KMS-11 (cell line): Measurements from ENCODE around the gene AKR7A3.
"Not testable (repeated sequence)": the region's sequence is repeated elsewhere in the genome, so short reads cannot be mapped to it uniquely, and the experiment has no call there.

Experiments
- H2AFZ ChIP-seq: fragments of 200-600 bp; sonication (generic); 2 replicates; pipeline ENCODE4 v1.6.1; 2016; ENCODE audit warnings: antibody characterized with exemption, mixed run types, low read depth
- H3K27ac ChIP-seq: fragments of 200-600 bp; sonication (generic); 2 replicates; pipeline ENCODE4 v1.6.1; 2016; ENCODE audit warnings: mild to moderate bottlenecking, mixed run types
- H3K27me3 ChIP-seq: fragments of 200-600 bp; sonication (generic); 2 replicates; pipeline ENCODE4 v1.6.1; 2017; ENCODE audit warnings: mild to moderate bottlenecking, low read depth, mixed run types, moderate library complexity; ENCODE audit not compliant: insufficient read depth
- H3K36me3 ChIP-seq: fragments of 200-600 bp; sonication (generic); 2 replicates; pipeline ENCODE4 v1.6.1; 2017; ENCODE audit warnings: mild to moderate bottlenecking, mixed run types; ENCODE audit not compliant: insufficient read depth
- H3K4me1 ChIP-seq: fragments of 200-600 bp; sonication (generic); 2 replicates; pipeline ENCODE4 v1.6.1; 2016; ENCODE audit warnings: mild to moderate bottlenecking, low read depth, mixed run types; ENCODE audit not compliant: poor library complexity, severe bottlenecking
- H3K4me2 ChIP-seq: fragments of 200-600 bp; sonication (generic); 2 replicates; pipeline ENCODE4 v1.7.0; 2016; ENCODE audit warnings: mild to moderate bottlenecking, mixed run types
- H3K4me3 ChIP-seq: fragments of 200-600 bp; sonication (generic); IDR thresholded peaks from 2 replicates; pipeline ENCODE4 v1.6.1; 2017; ENCODE audit warnings: low read depth, low read length, mixed read lengths; ENCODE audit not compliant: insufficient read depth
- H3K79me2 ChIP-seq: fragments of 200-600 bp; sonication (generic); 2 replicates; pipeline ENCODE4 v1.6.1; 2016; ENCODE audit warnings: low read depth, mixed run types; ENCODE audit not compliant: insufficient read depth
- H3K9ac ChIP-seq: fragments of 200-600 bp; sonication (generic); 2 replicates; pipeline ENCODE4 v1.6.1; 2016; ENCODE audit warnings: mild to moderate bottlenecking, mixed run types
- H4K20me1 ChIP-seq: fragments of 200-600 bp; sonication (generic); 2 replicates; pipeline ENCODE4 v1.6.1; 2016; ENCODE audit warnings: mild to moderate bottlenecking, mixed run types; ENCODE audit not compliant: insufficient read depth
- TF ChIP-seq, protein P1 (sequence below): fragments of 200-600 bp; sonication (generic); conservative IDR thresholded peaks from 2 replicates; pipeline ENCODE4 v1.6.1; 2017; ENCODE audit warnings: low read depth, mild to moderate bottlenecking, antibody characterized with exemption, low read length, moderate library complexity, mixed read lengths

Gene AKR7A3

DNA sequence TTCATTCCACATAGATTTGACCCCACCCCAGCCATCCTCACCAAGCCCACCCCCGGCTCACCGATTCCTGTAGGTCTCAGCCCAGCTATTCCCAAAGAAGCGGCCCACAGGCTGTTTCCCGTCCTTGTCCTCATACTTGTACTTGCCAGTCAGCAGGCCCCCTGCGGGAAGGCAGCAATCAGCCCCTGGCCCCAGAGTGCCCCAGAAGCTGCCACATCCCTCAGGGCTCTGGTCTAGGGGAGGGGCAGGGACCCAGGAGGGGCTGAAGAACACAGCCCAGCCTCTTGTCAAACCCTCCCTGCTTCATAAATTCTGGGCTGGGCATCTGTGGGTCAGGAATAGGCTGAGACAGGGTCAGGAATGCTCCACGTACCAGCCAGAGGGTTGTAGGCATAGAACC, 18.4 kb upstream of the AKR7A3 start:
- no peak overlapping the region for H3K9ac ChIP-seq
- H2AFZ ChIP-seq, result no peak overlapping the region
- TF ChIP-seq, protein P1, sequence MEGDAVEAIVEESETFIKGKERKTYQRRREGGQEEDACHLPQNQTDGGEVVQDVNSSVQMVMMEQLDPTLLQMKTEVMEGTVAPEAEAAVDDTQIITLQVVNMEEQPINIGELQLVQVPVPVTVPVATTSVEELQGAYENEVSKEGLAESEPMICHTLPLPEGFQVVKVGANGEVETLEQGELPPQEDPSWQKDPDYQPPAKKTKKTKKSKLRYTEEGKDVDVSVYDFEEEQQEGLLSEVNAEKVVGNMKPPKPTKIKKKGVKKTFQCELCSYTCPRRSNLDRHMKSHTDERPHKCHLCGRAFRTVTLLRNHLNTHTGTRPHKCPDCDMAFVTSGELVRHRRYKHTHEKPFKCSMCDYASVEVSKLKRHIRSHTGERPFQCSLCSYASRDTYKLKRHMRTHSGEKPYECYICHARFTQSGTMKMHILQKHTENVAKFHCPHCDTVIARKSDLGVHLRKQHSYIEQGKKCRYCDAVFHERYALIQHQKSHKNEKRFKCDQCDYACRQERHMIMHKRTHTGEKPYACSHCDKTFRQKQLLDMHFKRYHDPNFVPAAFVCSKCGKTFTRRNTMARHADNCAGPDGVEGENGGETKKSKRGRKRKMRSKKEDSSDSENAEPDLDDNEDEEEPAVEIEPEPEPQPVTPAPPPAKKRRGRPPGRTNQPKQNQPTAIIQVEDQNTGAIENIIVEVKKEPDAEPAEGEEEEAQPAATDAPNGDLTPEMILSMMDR, result no peak
- no peaks in the 10 kb centered on the region for H4K20me1 ChIP-seq
- peaks cover 8% of the 10 kb centered on the region for H3K4me1 ChIP-seq
- H3K4me2 ChIP-seq, result no peak overlapping the region
- no peaks in the 10 kb centered on the region for H3K27me3 ChIP-seq
- H3K79me2 ChIP-seq, result no peaks in the 10 kb centered on the region
- H3K4me3 ChIP-seq, result no peak overlapping the region
- no peaks in the 10 kb centered on the region for H3K36me3 ChIP-seq
- H3K27ac ChIP-seq, result no peak overlapping the region

DNA sequence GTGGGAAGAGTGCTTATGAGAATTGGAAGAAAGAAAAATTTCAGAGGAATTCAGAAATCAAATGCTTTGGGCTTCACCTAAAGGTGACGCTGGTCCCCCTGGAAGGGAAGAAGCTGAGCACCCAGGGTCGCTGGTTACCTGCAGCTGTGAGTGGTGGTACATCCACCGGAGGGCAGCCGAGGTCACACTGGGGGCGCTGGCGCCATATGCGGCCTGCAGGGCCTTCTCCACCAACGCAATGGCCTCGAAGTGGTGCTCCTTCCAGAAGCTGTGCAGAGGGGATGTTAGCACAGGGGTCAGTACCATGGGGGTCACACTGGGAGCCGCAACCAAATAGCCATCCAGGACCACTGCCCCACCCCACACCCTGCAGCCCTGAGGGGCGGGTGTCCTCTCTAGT, 17.3 kb upstream of the AKR7A3 start:
- Histone ChIP-seq H2AFZ (no peak overlapping the region), H3K4me2 (no peak overlapping the region), H3K27ac (no peak overlapping the region), H3K4me3 (no peak overlapping the region), H3K9ac (no peak overlapping the region), H3K4me1 (peaks cover 4% of the 10 kb centered on the region), H3K27me3 (no peaks in the 10 kb centered on the region), H4K20me1 (no peaks in the 10 kb centered on the region), H3K79me2 (no peaks in the 10 kb centered on the region), H3K36me3 (no peaks in the 10 kb centered on the region)
- TF ChIP-seq, protein P1, result no peak

DNA sequence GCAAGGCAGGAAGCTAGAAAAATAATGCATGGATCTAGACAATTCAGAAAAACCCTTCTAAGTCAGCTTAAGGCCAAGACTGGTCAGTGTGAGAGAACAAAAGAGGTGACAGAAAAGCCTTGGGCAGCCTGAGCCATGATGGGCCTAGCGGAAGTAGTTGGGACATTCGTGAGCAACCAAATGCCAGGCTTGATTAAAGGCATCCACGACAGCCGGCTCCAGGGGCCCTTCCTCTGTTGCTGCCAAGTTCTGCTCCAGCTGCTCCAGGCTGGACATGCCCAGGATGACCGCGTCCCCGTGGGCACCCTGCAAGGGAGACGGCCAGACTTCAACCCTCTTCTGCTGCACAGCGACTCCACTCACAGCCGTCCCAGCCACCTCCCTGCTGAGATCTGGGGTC, 15.5 kb upstream of the AKR7A3 start:
- not testable (repeated sequence) for H3K9ac ChIP-seq, H3K27me3 ChIP-seq, H3K36me3 ChIP-seq, H3K79me2 ChIP-seq, H3K27ac ChIP-seq, H2AFZ ChIP-seq, H3K4me2 ChIP-seq, H3K4me1 ChIP-seq, H4K20me1 ChIP-seq, H3K4me3 ChIP-seq

DNA sequence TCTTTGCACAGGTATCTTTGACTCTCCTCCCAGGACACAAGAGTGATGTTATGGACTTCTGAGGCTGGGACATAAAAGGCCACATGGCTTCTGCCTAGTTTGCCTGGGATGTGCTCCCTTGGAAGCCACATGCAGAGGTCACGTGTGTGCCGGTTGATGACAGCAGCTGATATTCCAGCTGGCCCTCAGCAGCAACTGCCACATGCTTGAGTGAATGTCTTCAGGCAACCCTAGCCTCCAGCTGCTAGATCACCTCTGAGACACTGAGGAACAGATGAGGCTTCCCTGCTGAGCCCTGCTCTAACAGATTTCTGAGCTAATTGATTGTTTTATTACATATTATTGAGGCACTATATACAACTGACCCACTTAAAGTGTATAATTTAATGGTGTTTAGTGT, 11.6 kb upstream of the AKR7A3 start:
- TF ChIP-seq, protein P1, result no peak
- H3K9ac ChIP-seq, result no peak overlapping the region
- H3K27ac ChIP-seq, result no peak overlapping the region
- H3K4me3 ChIP-seq, result no peak overlapping the region
- no peak overlapping the region for H3K4me2 ChIP-seq
- no peaks in the 10 kb centered on the region for H3K4me1 ChIP-seq
- no peak overlapping the region for H2AFZ ChIP-seq
- H3K36me3 ChIP-seq, result no peaks in the 10 kb centered on the region
- H3K79me2 ChIP-seq, result no peaks in the 10 kb centered on the region
- no peaks in the 10 kb centered on the region for H4K20me1 ChIP-seq
- no peaks in the 10 kb centered on the region for H3K27me3 ChIP-seq

DNA sequence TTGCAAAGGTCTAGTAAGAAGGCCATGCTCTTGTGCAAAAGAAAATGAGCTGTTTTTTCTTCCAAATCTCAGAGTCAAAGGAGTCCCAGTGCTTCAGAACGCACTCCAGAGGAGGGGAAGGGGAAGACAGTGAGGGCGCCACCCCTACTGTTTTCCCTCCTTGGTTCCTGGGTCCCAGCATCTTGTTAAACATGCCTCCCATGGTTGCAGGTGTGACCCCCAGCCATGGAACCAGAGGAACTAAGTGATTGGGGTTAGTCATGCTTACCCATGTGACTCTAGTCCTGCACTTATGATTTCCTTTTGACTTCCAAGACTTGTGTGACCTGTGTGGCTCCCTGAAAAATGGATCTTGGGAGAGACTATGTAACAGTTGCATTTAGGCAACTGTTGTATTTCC, 6.1 kb upstream of the AKR7A3 start:
- no peak overlapping the region for H3K9ac ChIP-seq

More for the DNA sequence above, 6.1 kb upstream of the AKR7A3 start:
- Histone ChIP-seq H3K27me3 (no peaks in the 10 kb centered on the region), H3K79me2 (no peaks in the 10 kb centered on the region), H3K27ac (no peak overlapping the region), H3K4me2 (no peak overlapping the region), H3K4me1 (no peaks in the 10 kb centered on the region), H3K36me3 (no peaks in the 10 kb centered on the region), H3K4me3 (no peak overlapping the region), H4K20me1 (no peaks in the 10 kb centered on the region), H2AFZ (no peak overlapping the region)
- TF ChIP-seq, protein P1, result no peak
